GM18868 (cell line): Measurements from ENCODE around the gene SLC8A1.
A peak's percentile ranks its signal among the peaks of the same experiment; 100 is the strongest.

ENCODE experiments used
- ATAC-seq: cut with Tn5 transposase; IDR thresholded peaks from one replicate; pipeline ENCODE4 v1.9.1; 2021; ENCODE audit warnings: mild to moderate bottlenecking, moderate library complexity; ENCODE audit not compliant: unreplicated experiment

The SLC8A1 gene

DNA sequence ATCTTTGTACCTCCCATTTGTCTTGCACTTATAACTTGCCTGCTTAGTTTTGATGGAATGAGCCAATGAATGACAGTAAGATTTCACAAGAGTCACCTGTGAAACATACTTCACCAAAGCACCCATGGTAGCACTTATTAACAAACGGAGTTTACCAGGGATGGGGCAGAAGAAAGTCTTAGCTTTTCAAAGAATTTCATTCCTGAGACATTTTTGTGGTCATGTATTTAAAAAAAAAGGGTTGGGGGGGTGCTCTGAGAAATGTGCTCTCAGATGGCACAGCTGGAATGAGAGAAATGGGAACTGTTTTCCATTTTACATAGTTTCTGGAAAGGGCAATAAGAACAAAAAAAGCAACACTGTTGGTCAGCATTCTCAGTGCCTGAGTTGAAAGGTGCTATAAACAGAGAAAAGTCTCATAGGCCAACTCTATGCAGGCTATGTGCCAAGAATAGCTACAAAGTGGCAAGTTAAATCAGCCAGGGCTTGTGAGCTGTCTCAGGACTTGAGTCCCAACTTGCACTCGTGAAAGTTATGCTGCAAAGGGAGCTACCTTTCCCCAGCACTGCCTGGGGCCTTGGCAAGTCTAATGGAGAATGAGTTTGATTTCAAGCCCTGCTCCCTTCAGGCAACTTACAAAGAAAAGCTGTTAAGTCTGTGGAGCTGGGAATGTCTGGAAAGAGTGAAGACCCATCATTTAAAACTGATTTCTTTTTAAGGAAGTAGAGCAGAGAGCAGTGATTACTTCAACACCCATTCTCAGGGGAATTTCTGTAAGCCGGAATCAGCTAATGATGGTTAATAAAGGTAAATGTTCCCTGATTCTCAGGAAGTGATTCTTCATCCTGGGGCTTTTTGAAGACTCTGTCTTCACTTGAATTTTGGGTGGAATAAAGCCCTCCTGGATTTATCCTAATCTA, 170.6 kb downstream of the SLC8A1 start:
- ATAC-seq = peak; percentile 77

GRCh38 chr2:40279482-40279881, 172.4 kb downstream of the SLC8A1 start:
- no peak for ATAC-seq

GRCh38 chr2:40279001-40279400, 172.9 kb downstream of the SLC8A1 start:
- ATAC-seq = no peak

DNA sequence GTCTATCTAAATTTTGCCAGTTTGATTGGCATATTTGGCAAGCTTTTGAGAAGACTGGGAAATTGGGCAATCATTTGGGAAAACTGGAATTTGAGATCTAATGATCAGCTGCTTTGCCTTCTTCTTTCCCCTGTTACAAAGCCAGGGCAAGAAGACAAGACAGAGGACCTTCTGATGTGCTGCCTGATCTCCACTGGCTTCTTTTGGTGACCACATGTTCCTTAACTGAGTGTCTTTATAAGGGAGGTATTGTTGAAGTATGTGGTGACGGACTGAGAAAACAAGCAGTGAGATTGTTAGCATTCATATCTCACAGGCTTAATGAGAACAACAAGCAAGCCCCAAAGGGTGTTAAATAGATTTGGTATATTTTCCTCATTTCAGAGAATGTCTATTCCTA, 175.8 kb downstream of the SLC8A1 start:
- no peak for ATAC-seq

- ATAC-seq = no peak
Observed at GRCh38 chr2:40274270-40274669, 177.6 kb downstream of the SLC8A1 start.

- no peak for ATAC-seq
Observed at GRCh38 chr2:40273734-40274182, 178.1 kb downstream of the SLC8A1 start.

DNA sequence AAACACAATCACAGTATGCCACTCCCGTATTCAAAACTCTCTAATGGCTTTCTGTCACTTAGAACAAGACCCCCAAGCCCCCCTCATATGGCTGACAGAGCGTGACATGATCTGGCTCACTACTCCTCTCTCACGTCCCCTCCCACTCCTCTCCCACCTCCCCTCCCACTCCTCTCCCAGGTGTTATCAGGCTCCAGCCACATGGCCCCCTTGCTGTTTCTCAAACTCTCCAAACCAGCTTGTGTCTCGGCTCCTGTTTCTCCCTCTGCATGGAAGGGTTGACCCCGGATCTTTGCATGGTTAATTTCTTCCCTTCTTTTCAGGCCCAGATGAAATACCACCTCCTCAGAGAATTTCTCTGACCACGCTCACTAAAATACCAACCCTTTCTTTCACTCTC, 180.8 kb downstream of the SLC8A1 start:
- ATAC-seq = no peak

GRCh38 chr2:40270372-40270771, 181.5 kb downstream of the SLC8A1 start:
- ATAC-seq = no peak

DNA sequence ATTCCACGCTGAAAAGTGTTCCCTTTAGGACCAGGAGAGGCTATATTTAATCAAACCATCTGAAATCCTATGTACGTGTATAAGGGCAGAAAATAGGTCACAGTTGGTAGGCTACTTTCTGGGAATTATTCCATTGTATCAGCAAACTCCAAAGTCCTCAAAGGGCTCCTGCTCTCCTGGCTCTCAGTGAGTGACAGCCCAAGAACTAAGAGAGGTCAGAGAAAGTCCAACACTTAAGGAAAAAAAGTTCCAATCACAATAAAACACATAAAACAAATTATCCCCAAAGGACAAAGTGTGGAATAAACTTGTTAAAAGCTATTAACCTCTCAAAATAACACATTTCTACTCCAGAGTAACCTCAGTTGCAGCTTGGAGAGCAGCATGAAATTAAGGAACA, 183.3 kb downstream of the SLC8A1 start:
- no peak for ATAC-seq

DNA sequence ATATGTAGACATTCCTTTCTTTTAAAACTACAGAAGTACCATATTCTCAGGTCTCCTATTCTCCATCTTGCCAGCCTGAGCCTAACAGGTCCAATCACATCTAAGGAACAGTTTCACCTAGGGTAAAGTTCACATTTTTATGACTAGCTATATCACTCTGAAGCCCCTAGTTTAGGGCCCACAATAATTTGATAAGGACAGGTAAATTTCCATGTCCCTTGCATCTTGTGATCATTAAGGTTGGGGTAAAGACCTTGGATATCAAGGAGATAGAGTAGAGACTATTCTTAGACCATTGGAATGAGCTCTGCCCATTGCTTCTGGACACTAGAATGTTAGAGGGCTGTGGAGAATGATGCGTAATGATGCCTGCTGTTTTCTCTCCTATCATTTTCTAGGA, 185.7 kb downstream of the SLC8A1 start:
- no peak for ATAC-seq

DNA sequence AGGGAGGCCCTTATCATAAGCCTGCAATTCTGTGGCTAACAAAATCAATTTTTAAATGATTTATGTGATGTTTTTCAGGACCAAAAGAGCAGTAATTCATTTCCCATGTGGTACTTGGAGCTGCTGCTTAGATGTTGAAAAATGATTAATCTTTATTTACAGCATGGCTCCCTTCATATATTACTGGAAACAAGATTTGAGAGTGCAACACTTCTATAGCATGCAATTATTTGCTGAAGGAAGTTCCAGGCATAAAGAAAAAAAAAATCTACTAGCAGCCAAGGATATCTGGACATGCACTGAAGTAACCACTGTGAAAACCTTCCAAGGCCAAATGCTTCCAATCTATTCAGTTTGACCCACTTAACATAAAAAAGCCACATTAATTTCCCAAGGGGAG, 186.3 kb downstream of the SLC8A1 start:
- no peak for ATAC-seq

GRCh38 chr2:40261042-40261441, 190.8 kb downstream of the SLC8A1 start:
- ATAC-seq = no peak

GRCh38 chr2:40260437-40260836, 191.5 kb downstream of the SLC8A1 start:
- peak; percentile 58 for ATAC-seq

DNA sequence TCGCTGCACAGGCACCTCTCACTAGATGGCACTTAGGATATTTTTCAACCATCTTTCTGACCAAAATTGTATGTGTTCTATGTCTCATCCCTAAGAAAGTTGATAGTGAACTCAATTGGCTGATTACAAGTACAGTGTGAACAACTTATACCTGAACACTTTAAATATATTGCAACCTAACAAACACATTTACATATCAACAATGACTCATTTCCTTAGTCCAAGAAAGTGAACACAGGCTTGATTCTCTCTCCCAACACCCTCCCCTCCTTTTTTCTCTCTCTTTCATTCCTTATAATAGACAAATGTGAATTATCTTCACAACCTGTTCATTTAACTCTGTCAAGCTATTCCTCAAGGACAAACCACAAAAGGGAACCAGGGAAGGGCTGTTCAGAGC, 192.0 kb downstream of the SLC8A1 start:
- ATAC-seq = no peak

GRCh38 chr2:40258135-40258457, 193.8 kb downstream of the SLC8A1 start:
- ATAC-seq = no peak

- no peak for ATAC-seq
Observed at GRCh38 chr2:40257340-40258134, 194.4 kb downstream of the SLC8A1 start.

- ATAC-seq = no peak
Observed at GRCh38 chr2:40256649-40257048, 195.2 kb downstream of the SLC8A1 start.

DNA sequence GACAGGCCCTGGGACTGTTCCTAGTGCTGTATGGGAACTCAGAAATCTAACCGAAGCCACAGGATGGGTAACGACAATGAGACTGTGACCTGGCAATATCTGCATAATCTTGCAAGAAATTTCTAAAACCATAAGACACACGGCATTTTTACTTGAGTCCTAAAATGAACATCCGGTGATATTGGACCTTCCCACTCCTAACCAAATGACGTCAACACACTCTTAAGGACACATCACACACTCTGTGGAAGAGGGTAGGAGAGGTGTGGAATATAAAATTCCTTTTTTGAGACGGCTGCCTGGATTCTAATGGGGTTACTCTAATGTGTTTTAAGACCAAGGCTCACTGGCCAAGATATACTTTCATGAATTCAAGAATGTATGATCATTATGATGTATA, 195.9 kb downstream of the SLC8A1 start:
- ATAC-seq = no peak

GRCh38 chr2:40255103-40255502, 196.8 kb downstream of the SLC8A1 start:
- no peak for ATAC-seq

GRCh38 chr2:40254611-40255010, 197.3 kb downstream of the SLC8A1 start:
- ATAC-seq = no peak

- no peak for ATAC-seq
Observed at GRCh38 chr2:40251137-40251536, 200.8 kb downstream of the SLC8A1 start.

GRCh38 chr2:40249577-40249976, 202.3 kb downstream of the SLC8A1 start:
- no peak for ATAC-seq
